SIG-M5 (cell line): ENCODE results near the gene CHST13.

Experiments
- DNase-seq: peaks from one replicate; lab custom pipeline; 2025; lab: John Stamatoyannopoulos, UW

CHST13 gene

GRCh38 chr3:126541628-126542339, 17.8 kb downstream of the CHST13 start:
- no peak for DNase-seq

GRCh38 chr3:126542340-126543241, 18.6 kb downstream of the CHST13 start:
- no peak for DNase-seq

- no peak for DNase-seq
These were observed 19.6 kb downstream of the CHST13 start for GRCh38 chr3:126543457-126544061.

- DNase-seq, result no peak
These were observed 20.8 kb downstream of the CHST13 start for GRCh38 chr3:126544596-126545281.

- DNase-seq, result no peak
These were observed 21.6 kb downstream of the CHST13 start for GRCh38 chr3:126545544-126545943.

- no peak for DNase-seq
These were observed 22.1 kb downstream of the CHST13 start for GRCh38 chr3:126546013-126546412.

- no peak for DNase-seq
These were observed 22.7 kb downstream of the CHST13 start for GRCh38 chr3:126546549-126547239.

- DNase-seq, result no peak
These were observed 23.8 kb downstream of the CHST13 start for GRCh38 chr3:126547721-126548120.

GRCh38 chr3:126548556-126549466, 24.9 kb downstream of the CHST13 start:
- DNase-seq, result no peak

GRCh38 chr3:126549861-126550487, 26.0 kb downstream of the CHST13 start:
- no peak for DNase-seq

GRCh38 chr3:126550488-126551051, 26.6 kb downstream of the CHST13 start:
- DNase-seq, result no peak

- DNase-seq, result no peak
These were observed 27.3 kb downstream of the CHST13 start for GRCh38 chr3:126551121-126551838.

GRCh38 chr3:126551839-126552687, 28.1 kb downstream of the CHST13 start:
- no peak for DNase-seq

GRCh38 chr3:126552688-126553283, 28.8 kb downstream of the CHST13 start:
- DNase-seq, result no peak

- no peak for DNase-seq
These were observed 29.5 kb downstream of the CHST13 start for GRCh38 chr3:126553284-126554084.

- DNase-seq, result no peak
These were observed 30.9 kb downstream of the CHST13 start for GRCh38 chr3:126554560-126555525.
